H9 (cell line): ENCODE measurements around the gene KIAA1549. TPM values are rescaled to one million over a fixed set of nuclear protein-coding genes. Genes with fewer than 3 reads are reported as not detected.
A peak's percentile ranks its signal among the peaks of the same experiment; 100 is the strongest.

ENCODE experiments used
- DNase-seq: peaks from one replicate; pipeline ENCODE4 v3.0.0-alpha.2; 2017
- H2AFZ ChIP-seq: one replicate; pipeline ENCODE4 v1.6.1; 2013; ENCODE audit warnings: mild to moderate bottlenecking, low read length, control low read depth, moderate library complexity
- H2AK5ac ChIP-seq: 2 replicates; pipeline ENCODE4 v1.6.1; 2013; ENCODE audit warnings: low read length, control low read depth, mixed read lengths; ENCODE audit not compliant: insufficient read length
- H2BK120ac ChIP-seq: one replicate; pipeline ENCODE4 v1.6.1; 2013; ENCODE audit warnings: low read depth, mild to moderate bottlenecking, low read length, control low read depth, inconsistent platforms; ENCODE audit not compliant: poor library complexity, severe bottlenecking
- H2BK12ac ChIP-seq: 2 replicates; pipeline ENCODE4 v1.6.1; 2013; ENCODE audit warnings: low read length, control low read depth, mixed read lengths, low read depth; ENCODE audit not compliant: insufficient read length
- H2BK15ac ChIP-seq: 2 replicates; pipeline ENCODE4 v1.6.1; 2013; ENCODE audit warnings: low read depth, low read length, control low read depth
- H2BK20ac ChIP-seq: one replicate; pipeline ENCODE4 v1.6.1; 2013; ENCODE audit warnings: low read depth, mild to moderate bottlenecking, low read length, control low read depth, inconsistent platforms; ENCODE audit not compliant: poor library complexity, severe bottlenecking
- H2BK5ac ChIP-seq: 2 replicates; pipeline ENCODE4 v1.6.1; 2013; ENCODE audit warnings: low read length, control low read depth, mixed read lengths; ENCODE audit not compliant: insufficient read length
- H3K14ac ChIP-seq: 2 replicates; pipeline ENCODE4 v1.6.1; 2013; ENCODE audit warnings: low read length, control low read depth; ENCODE audit not compliant: insufficient read depth
- H3K18ac ChIP-seq: 2 replicates; pipeline ENCODE4 v1.6.1; 2013; ENCODE audit warnings: low read depth, mild to moderate bottlenecking, mixed read lengths, low read length, control low read depth; ENCODE audit not compliant: insufficient read length
- H3K23ac ChIP-seq: 2 replicates; pipeline ENCODE4 v1.6.1; 2013; ENCODE audit warnings: low read length, control low read depth, mixed read lengths, low read depth; ENCODE audit not compliant: insufficient read length
- H3K23me2 ChIP-seq: 2 replicates; pipeline ENCODE4 v1.6.1; 2013; ENCODE audit warnings: low read depth, mild to moderate bottlenecking, mixed read lengths, low read length, control low read depth; ENCODE audit not compliant: insufficient read length, poor library complexity, severe bottlenecking
- H3K27ac ChIP-seq: 2 replicates; pipeline ENCODE4 v1.5.1; 2013; ENCODE audit warnings: low read length, control low read depth, mixed read lengths, low read depth; ENCODE audit not compliant: insufficient read length
- H3K27me3 ChIP-seq: 2 replicates; pipeline ENCODE4 v1.6.1; 2013; ENCODE audit warnings: low read length, control low read depth, inconsistent platforms; ENCODE audit not compliant: insufficient read depth
- H3K4ac ChIP-seq: 2 replicates; pipeline ENCODE4 v1.6.1; 2013; ENCODE audit warnings: low read depth, mild to moderate bottlenecking, control low read depth, inconsistent platforms, low read length, moderate library complexity
- H3K4me1 ChIP-seq: 2 replicates; pipeline ENCODE4 v1.6.1; 2013; ENCODE audit warnings: low read length, control low read depth, inconsistent platforms; ENCODE audit not compliant: insufficient read depth
- H3K4me2 ChIP-seq: 2 replicates; pipeline ENCODE4 v1.6.1; 2013; ENCODE audit warnings: low read length, control low read depth, mixed read lengths; ENCODE audit not compliant: insufficient read length, insufficient read depth
- H3K56ac ChIP-seq: 2 replicates; pipeline ENCODE4 v1.6.1; 2013; ENCODE audit warnings: low read depth, mild to moderate bottlenecking, mixed read lengths, low read length, control low read depth; ENCODE audit not compliant: insufficient read length
- H3K79me1 ChIP-seq: 2 replicates; pipeline ENCODE4 v1.6.1; 2013; ENCODE audit warnings: low read depth, mild to moderate bottlenecking, moderate library complexity, low read length, control low read depth, inconsistent platforms; ENCODE audit not compliant: insufficient read depth, poor library complexity, severe bottlenecking
- H3K79me2 ChIP-seq: 2 replicates; pipeline ENCODE4 v1.6.1; 2013; ENCODE audit warnings: low read length, control low read depth, inconsistent platforms; ENCODE audit not compliant: insufficient read depth
- H3K9ac ChIP-seq: 2 replicates; pipeline ENCODE4 v1.6.1; 2013; ENCODE audit warnings: low read length, control low read depth, mixed read lengths; ENCODE audit not compliant: insufficient read length; ENCODE audit errors: extremely low read depth
- H3K9me3 ChIP-seq: one replicate; pipeline ENCODE4 v1.6.1; 2013; ENCODE audit warnings: low read depth, low read length, inconsistent platforms; ENCODE audit not compliant: control insufficient read depth
- H3T11ph ChIP-seq: one replicate; pipeline ENCODE4 v1.6.1; 2013; ENCODE audit warnings: mild to moderate bottlenecking, low read length, control low read depth, inconsistent platforms
- H4K20me1 ChIP-seq: one replicate; pipeline ENCODE4 v1.6.1; 2013; ENCODE audit not compliant: control insufficient read depth, insufficient read length, insufficient read depth
- H4K5ac ChIP-seq: 2 replicates; pipeline ENCODE4 v1.6.1; 2013; ENCODE audit warnings: low read depth, mild to moderate bottlenecking, mixed read lengths, low read length, control low read depth; ENCODE audit not compliant: insufficient read length
- H4K8ac ChIP-seq: replicated peaks from 2 replicates; pipeline ENCODE4 v1.6.1; 2013; ENCODE audit warnings: low read length, control low read depth, mixed read lengths, low read depth; ENCODE audit not compliant: insufficient read length
- H4K91ac ChIP-seq: 2 replicates; pipeline ENCODE4 v1.6.1; 2013; ENCODE audit warnings: low read depth, mild to moderate bottlenecking, moderate library complexity, mixed read lengths, low read length, control low read depth; ENCODE audit not compliant: insufficient read length
- H3K27ac Mint-ChIP-seq, 3 experiments: 2 replicates in 2 of 3; 3 replicates in 1 of 3; pipeline ENCODE4 v1.8.0; 2020 to 2021; ENCODE audit warnings: mixed read lengths in 3 of 3, mild to moderate bottlenecking in 1 of 3, moderate library complexity in 1 of 3
- H3K27me3 Mint-ChIP-seq: 2 replicates; pipeline ENCODE4 v1.8.0; 2021; ENCODE audit warnings: low read depth, mild to moderate bottlenecking, moderate library complexity, mixed read lengths
- H3K36me3 Mint-ChIP-seq, 3 experiments: 2 replicates in 2 of 3; 3 replicates in 1 of 3; pipeline ENCODE4 v1.8.0; 2020 to 2021; ENCODE audit warnings: low read depth in 3 of 3, mixed read lengths in 3 of 3; ENCODE audit not compliant: insufficient read depth in 1 of 3
- H3K4me1 Mint-ChIP-seq, 2 experiments: 2 replicates each; pipeline ENCODE4 v1.8.0; 2020; ENCODE audit warnings: mixed read lengths in 2 of 2
- H3K4me3 Mint-ChIP-seq, 2 experiments: 2 replicates in 1 of 2; 3 replicates in 1 of 2; pipeline ENCODE4 v1.8.0; 2020 to 2021; ENCODE audit warnings: mild to moderate bottlenecking in 2 of 2, mixed read lengths in 2 of 2, moderate library complexity in 1 of 2
- H3K9me3 Mint-ChIP-seq, 2 experiments: 2 replicates in 1 of 2; 3 replicates in 1 of 2; pipeline ENCODE4 v1.8.0; 2020; ENCODE audit warnings: mild to moderate bottlenecking in 2 of 2, mixed read lengths in 2 of 2, moderate library complexity in 1 of 2
- WGBS: extraction: QIAGEN DNeasy Blood & Tissue Kit; methylation state at CpG from one replicate; pipeline ENCODE4 v1.1.7; 2013; ENCODE audit warnings: missing lambda C conversion rate, low lambda C conversion rate, mixed read lengths; ENCODE audit not compliant: insufficient read length; ENCODE audit errors: extremely low coverage; 5-methylcytosine and 5-hydroxymethylcytosine counted together
- total RNA-seq: library from RNA; stranded (reverse); gene quantifications from 2 replicates; pipeline ENCODE4 v1.2.1, GENCODE V29; 2021
- TF ChIP-seq, protein P1 (sequence below): fragments of 200-600 bp; sonication (generic); conservative IDR thresholded peaks from 3 replicates; pipeline ENCODE4 v1.8.0; 2021; ENCODE audit warnings: antibody characterized with exemption, mild to moderate bottlenecking

The KIAA1549 gene
- total RNA-seq, 1 experiment from 2014 or later, result 11.9 TPM

DNA sequence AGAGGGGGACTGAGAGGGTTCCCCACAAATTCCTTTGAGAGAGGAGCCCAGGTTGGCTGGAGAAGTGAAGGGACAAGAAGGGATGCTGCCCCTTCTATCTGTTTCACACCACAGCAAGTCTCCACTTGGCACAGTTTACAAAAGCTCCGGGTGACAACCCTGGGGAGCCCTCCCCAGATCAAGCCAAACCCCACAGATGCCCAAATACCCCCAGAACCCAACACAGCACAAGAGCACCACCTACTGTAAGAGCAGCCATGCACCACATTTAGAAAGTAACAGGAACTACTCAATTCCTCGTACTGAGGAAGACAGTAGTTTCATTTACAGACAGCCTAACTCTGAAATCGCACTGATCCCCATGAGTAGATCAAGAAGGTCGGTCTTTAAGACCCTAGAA lies 115.3 kb downstream of the KIAA1549 start:
- no peaks in the 10 kb centered on the region; the same call in 1 of the 2 replicates for H3K27me3 Mint-ChIP-seq

More for the DNA sequence above, 115.3 kb downstream of the KIAA1549 start:
- Mint-ChIP-seq H3K4me3 (no peak overlapping the region), H3K4me1 (no peaks in the 10 kb centered on the region), H3K27ac (peak overlapping the region in 2 of 3 experiments; percentile 25 to 46; a peak in 4 of 7 replicates), H3K9me3 (no peaks in the 10 kb centered on the region), H3K36me3 (peaks cover 28 to 50% (median 42%) of the 10 kb centered on the region in 3 experiments)
- no peak overlapping the region for H3K4me2 ChIP-seq
- no peak overlapping the region for H2BK20ac ChIP-seq
- H3K9me3 ChIP-seq, result no peaks in the 10 kb centered on the region
- H3K14ac ChIP-seq, result no peak overlapping the region
- H3K4me1 ChIP-seq, result no peaks in the 10 kb centered on the region
- no peak overlapping the region for H4K8ac ChIP-seq
- H3K56ac ChIP-seq, result no peak overlapping the region
- WGBS, result no CpG with 5 or more reads among the region's 4 CpGs
- no peaks in the 10 kb centered on the region for H4K20me1 ChIP-seq
- H3K23ac ChIP-seq, result no peak overlapping the region
- no peak overlapping the region for H3K9ac ChIP-seq
- H3T11ph ChIP-seq, result no peak overlapping the region
- H4K91ac ChIP-seq, result no peak overlapping the region
- H3K4ac ChIP-seq, result no peak overlapping the region
- H2BK15ac ChIP-seq, result no peak overlapping the region
- no peak overlapping the region for H3K27ac ChIP-seq
- no peaks in the 10 kb centered on the region for H3K79me2 ChIP-seq
- no peak overlapping the region for H2BK5ac ChIP-seq
- no peak overlapping the region for H2BK12ac ChIP-seq
- no peaks in the 10 kb centered on the region for H3K79me1 ChIP-seq
- no peak for DNase-seq
- no peak overlapping the region for H2AFZ ChIP-seq
- no peak overlapping the region for H3K18ac ChIP-seq
- no peak overlapping the region for H2BK120ac ChIP-seq
- no peak overlapping the region for H2AK5ac ChIP-seq
- no peaks in the 10 kb centered on the region for H3K23me2 ChIP-seq
- TF ChIP-seq, protein P1, sequence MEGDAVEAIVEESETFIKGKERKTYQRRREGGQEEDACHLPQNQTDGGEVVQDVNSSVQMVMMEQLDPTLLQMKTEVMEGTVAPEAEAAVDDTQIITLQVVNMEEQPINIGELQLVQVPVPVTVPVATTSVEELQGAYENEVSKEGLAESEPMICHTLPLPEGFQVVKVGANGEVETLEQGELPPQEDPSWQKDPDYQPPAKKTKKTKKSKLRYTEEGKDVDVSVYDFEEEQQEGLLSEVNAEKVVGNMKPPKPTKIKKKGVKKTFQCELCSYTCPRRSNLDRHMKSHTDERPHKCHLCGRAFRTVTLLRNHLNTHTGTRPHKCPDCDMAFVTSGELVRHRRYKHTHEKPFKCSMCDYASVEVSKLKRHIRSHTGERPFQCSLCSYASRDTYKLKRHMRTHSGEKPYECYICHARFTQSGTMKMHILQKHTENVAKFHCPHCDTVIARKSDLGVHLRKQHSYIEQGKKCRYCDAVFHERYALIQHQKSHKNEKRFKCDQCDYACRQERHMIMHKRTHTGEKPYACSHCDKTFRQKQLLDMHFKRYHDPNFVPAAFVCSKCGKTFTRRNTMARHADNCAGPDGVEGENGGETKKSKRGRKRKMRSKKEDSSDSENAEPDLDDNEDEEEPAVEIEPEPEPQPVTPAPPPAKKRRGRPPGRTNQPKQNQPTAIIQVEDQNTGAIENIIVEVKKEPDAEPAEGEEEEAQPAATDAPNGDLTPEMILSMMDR, result peak; percentile 66
- H3K27me3 ChIP-seq, result no peaks in the 10 kb centered on the region
- H4K5ac ChIP-seq, result no peak overlapping the region
